GM19240 (cell line): ENCODE data around the gene GCC1.
"Not testable (repeated sequence)": the region's sequence is repeated elsewhere in the genome, so short reads cannot be mapped to it uniquely, and the experiment has no call there.

Experiments used
- DNase-seq: peaks from one replicate; pipeline ENCODE4 v3.0.0; 2011; ENCODE audit warnings: low spot score; ENCODE audit not compliant: insufficient read length

The GCC1 gene

GRCh38 chr7:127540461-127540860 is 44.9 kb downstream of the GCC1 start:
- DNase-seq: not testable (repeated sequence)

- no peak for DNase-seq
Observed at GRCh38 chr7:127539116-127539515, 46.3 kb downstream of the GCC1 start.

GRCh38 chr7:127536741-127537140 is 48.7 kb downstream of the GCC1 start:
- no peak for DNase-seq

- DNase-seq: no peak
Observed at GRCh38 chr7:127536394-127536691, 49.1 kb downstream of the GCC1 start.

GRCh38 chr7:127535546-127536393 is 49.6 kb downstream of the GCC1 start:
- no peak for DNase-seq

GRCh38 chr7:127534636-127535035 is 50.8 kb downstream of the GCC1 start:
- DNase-seq: no peak

GRCh38 chr7:127532736-127533135 is 52.7 kb downstream of the GCC1 start:
- no peak for DNase-seq

- no peak for DNase-seq
Observed at GRCh38 chr7:127532151-127532550, 53.2 kb downstream of the GCC1 start.
